Activated CD8-positive, alpha-beta memory T cell treated with anti-CD3 and anti-CD28 coated beads, Interleukin-2, amount 10 ng/mL, durations not matched to agents 7 days and 5 days (primary cell): ENCODE results near the gene ATP2C2. TPM values are rescaled to one million over a fixed set of nuclear protein-coding genes. Genes with fewer than 3 reads are reported as not detected.

ENCODE experiments used
- ATAC-seq: fragments of 150-1000 bp; cut with Tn5 transposase; one replicate; pipeline ENCODE4 v1.10.0; 2021; ENCODE audit warnings: moderate library complexity
- CTCF ChIA-PET: fragments of 350-600 bp; sonication (Branson Sonifier 250); formaldehyde crosslinking; loops from one replicate; lab custom pipeline; 2021; ENCODE audit warnings: antibody characterized with exemption; lab: Charles Lee
- DNase-seq: peaks from one replicate; pipeline ENCODE4 v3.0.0-alpha.2; 2020
- H3K27ac Mint-ChIP-seq: one replicate; pipeline ENCODE4 v1.8.0; 2021; ENCODE audit warnings: mild to moderate bottlenecking, mixed read lengths
- H3K27me3 Mint-ChIP-seq: one replicate; pipeline ENCODE4 v1.8.0; 2021; ENCODE audit warnings: mixed read lengths
- H3K36me3 Mint-ChIP-seq: one replicate; pipeline ENCODE4 v1.8.0; 2021; ENCODE audit warnings: mild to moderate bottlenecking, mixed read lengths
- H3K4me1 Mint-ChIP-seq: one replicate; pipeline ENCODE4 v1.8.0; 2021; ENCODE audit warnings: mixed read lengths
- H3K4me3 Mint-ChIP-seq: one replicate; pipeline ENCODE4 v1.8.0; 2021; ENCODE audit warnings: mild to moderate bottlenecking, moderate library complexity, mixed read lengths
- H3K9me3 Mint-ChIP-seq: one replicate; pipeline ENCODE4 v1.8.0; 2022; ENCODE audit warnings: low read depth, mixed read lengths
- total RNA-seq, 2 experiments: library from RNA; stranded (reverse); gene quantifications; one replicate each; pipeline ENCODE4 v1.2.3, GENCODE V29; 2021

ATP2C2 gene
- total RNA-seq, 2 experiments from 2014 or later, result not detected

DNA sequence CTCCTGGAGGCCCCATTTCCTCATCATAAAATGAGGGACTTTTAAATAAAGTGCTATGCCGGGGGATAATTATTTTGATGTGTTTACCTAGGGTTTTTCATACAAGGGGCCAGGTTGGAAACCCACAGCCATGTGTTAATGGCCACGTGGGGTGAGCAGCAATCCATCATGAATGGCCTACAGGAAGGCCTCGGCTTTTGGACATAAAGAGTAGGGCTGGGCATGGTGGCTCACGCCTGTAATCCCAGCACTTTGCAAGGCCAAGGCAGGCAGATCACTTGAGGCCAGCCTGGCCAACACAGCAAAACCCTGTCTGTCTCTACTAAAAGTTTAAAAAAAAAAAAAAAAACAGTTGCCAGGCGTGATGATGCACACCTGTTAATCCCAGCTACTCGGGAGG lies 95.8 kb downstream of the ATP2C2 start:
- H3K4me1 Mint-ChIP-seq, result peaks cover 6% of the 10 kb centered on the region
- no peak overlapping the region for H3K4me3 Mint-ChIP-seq
- CTCF ChIA-PET, result interaction anchor here (0.7 kb wide), 1 partner anchor 262 kb away, joined by 3 read pairs; no protein-coding TSS in a partner anchor
- peaks cover 61% of the 10 kb centered on the region for H3K36me3 Mint-ChIP-seq
- no peak for ATAC-seq
- H3K27ac Mint-ChIP-seq, result no peak overlapping the region
- no peaks in the 10 kb centered on the region for H3K27me3 Mint-ChIP-seq
- DNase-seq, result peak; percentile 35
- H3K9me3 Mint-ChIP-seq, result peaks cover 13% of the 10 kb centered on the region

DNA sequence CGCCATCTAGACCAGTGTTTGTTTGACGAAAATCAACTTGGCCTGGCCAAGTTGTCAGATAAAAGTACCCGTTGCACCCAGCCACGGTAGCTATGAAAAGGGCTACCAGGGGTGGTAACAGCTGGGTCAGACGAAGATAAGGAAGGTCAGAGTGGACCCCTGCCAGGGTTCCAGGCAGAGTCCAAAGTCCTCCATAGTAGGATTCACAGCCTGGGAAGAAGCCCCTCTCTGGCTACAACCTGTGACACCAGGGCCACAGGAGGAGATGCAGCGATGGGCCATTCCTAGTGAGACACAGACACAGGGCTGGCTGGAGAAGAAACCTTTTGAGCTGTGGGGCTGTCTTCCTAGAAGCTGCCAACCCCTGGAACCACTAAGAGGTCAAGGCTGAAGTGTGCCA lies 96.8 kb downstream of the ATP2C2 start:
- no peak overlapping the region for H3K27ac Mint-ChIP-seq
- CTCF ChIA-PET, result interaction anchor here (0.9 kb wide), 1 partner anchor 36 kb away, joined by 3 read pairs; no protein-coding TSS in a partner anchor
- peaks cover 6% of the 10 kb centered on the region for H3K4me1 Mint-ChIP-seq
- ATAC-seq, result no peak
- H3K4me3 Mint-ChIP-seq, result no peak overlapping the region
- no peaks in the 10 kb centered on the region for H3K27me3 Mint-ChIP-seq
- H3K9me3 Mint-ChIP-seq, result peaks cover 13% of the 10 kb centered on the region
- peak; percentile 32 for DNase-seq
- H3K36me3 Mint-ChIP-seq, result peaks cover 63% of the 10 kb centered on the region

DNA sequence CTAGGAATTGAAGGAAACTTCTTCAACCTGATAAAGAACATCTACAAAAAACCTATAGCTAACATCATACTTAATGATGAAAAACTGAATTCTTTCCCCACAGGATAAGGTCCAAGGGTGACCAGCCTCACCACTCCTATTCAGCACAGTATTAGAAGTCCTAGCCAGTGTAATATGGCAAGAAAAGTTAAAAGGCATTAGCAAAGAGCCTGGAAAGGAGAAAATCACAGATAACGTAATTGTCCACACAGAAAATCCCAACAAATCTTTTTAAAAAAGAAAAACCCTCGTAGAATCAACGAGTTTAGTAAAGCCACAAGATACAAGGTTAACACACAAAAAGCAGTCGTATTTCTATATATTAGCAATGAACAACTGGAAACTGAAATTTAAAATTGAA lies 98.4 kb downstream of the ATP2C2 start:
- no peaks in the 10 kb centered on the region for H3K27me3 Mint-ChIP-seq
- no peak overlapping the region for H3K4me3 Mint-ChIP-seq
- peaks cover under 1% of the 10 kb centered on the region for H3K4me1 Mint-ChIP-seq
- H3K9me3 Mint-ChIP-seq, result peaks cover 14% of the 10 kb centered on the region
- CTCF ChIA-PET, result no interaction called here
- peaks cover 61% of the 10 kb centered on the region for H3K36me3 Mint-ChIP-seq
- ATAC-seq (no peak), DNase-seq (no peak)
- no peak overlapping the region for H3K27ac Mint-ChIP-seq

DNA sequence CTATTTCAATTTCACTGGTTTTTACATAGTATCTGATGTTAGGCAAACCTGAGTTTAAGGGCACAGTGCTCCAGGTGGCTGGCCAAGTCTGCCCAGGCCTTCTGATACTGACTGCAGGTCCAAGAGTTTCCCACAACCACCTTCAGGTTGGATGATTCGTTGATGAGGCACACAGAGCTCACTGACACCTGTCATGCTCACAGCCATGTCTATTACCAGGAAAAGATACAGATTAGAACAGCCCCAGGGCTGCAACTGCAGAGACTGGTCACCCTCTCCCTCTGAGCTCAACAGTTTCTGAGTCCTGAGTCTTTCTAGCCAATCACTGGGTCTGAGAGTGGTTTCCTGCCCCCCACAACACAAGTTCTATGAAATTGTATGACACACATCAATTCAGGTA lies 98.9 kb downstream of the ATP2C2 start:
- peaks cover 62% of the 10 kb centered on the region for H3K36me3 Mint-ChIP-seq

DNA sequence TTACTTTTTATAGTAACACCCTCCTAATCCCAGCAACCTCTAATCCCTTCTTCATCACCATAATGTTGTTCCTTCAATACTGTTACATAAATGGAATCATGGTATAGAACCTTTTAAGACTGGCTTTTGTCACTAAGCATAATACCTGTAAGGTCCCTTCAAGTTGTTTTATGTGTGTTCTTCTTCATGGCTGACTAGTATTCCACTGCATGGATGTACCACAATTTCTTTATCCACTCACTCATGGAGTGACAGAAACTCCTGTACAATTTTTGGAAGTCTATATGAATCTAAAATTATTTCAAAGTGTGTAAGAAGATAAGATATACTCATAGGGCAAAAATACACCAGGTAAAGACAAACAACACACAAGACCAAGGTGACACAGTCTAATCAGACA lies 99.4 kb downstream of the ATP2C2 start:
- no peaks in the 10 kb centered on the region for H3K4me1 Mint-ChIP-seq
- no peak overlapping the region for H3K4me3 Mint-ChIP-seq
- no peak for DNase-seq
- CTCF ChIA-PET, result no interaction called here
- peaks cover 64% of the 10 kb centered on the region for H3K36me3 Mint-ChIP-seq
- no peaks in the 10 kb centered on the region for H3K27me3 Mint-ChIP-seq
- no peak for ATAC-seq
- peaks cover 17% of the 10 kb centered on the region for H3K9me3 Mint-ChIP-seq
- H3K27ac Mint-ChIP-seq, result no peak overlapping the region

More for the DNA sequence above, 98.9 kb downstream of the ATP2C2 start:
- no peak for ATAC-seq
- Mint-ChIP-seq H3K4me1 (no peaks in the 10 kb centered on the region), H3K27me3 (no peaks in the 10 kb centered on the region), H3K27ac (no peak overlapping the region), H3K9me3 (peaks cover 15% of the 10 kb centered on the region), H3K4me3 (no peak overlapping the region)
- DNase-seq, result no peak
- CTCF ChIA-PET, result no interaction called here

DNA sequence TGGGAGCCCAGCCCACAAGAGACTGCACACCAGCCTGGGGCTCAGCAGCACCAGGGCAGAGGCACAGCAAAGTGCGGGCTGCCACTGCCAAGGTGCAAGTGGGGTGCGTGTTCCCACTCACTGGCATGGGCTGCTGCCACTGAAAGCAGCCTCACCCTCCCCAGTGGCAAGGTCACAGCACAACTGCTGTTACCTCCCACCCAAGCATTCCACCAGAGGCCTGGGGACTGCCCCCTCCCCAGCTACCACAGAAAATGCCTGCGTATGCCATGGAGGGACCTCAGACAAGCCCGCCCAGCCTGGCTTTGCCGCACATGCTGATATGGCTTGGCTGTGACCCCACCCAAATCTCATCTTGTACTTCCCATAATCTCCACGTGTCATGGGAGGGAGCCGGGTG lies 103.0 kb downstream of the ATP2C2 start:
- Mint-ChIP-seq H3K4me1 (no peaks in the 10 kb centered on the region), H3K36me3 (peaks cover 80% of the 10 kb centered on the region), H3K4me3 (no peak overlapping the region), H3K27me3 (no peaks in the 10 kb centered on the region), H3K27ac (no peak overlapping the region), H3K9me3 (peaks cover 23% of the 10 kb centered on the region)
- ATAC-seq (no peak), DNase-seq (peak; percentile 33)
- CTCF ChIA-PET, result no interaction called here

DNA sequence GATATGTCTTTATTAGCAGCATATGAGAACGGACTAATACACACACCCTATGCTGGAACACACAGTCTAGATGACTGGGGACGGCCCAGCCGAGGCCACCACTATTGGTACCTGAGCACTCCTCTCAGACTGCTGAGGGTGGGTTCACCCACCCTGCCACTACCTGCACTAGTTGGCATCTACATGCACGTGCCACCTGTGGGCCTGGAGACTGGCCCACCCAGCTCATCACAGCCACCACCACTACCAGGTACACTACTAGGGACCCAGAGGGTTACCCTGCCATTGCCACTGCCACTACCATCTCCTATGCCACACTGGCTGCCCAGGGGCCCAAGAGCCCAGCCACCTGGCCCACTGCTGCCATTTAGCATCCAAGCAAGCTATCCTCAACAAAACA lies 103.6 kb downstream of the ATP2C2 start:
- CTCF ChIA-PET, result no interaction called here
- H3K4me3 Mint-ChIP-seq, result no peak overlapping the region
- H3K9me3 Mint-ChIP-seq, result peaks cover 18% of the 10 kb centered on the region
- peaks cover 77% of the 10 kb centered on the region for H3K36me3 Mint-ChIP-seq
- DNase-seq (peak; percentile 25), ATAC-seq (no peak)
- H3K27ac Mint-ChIP-seq, result no peak overlapping the region
- H3K27me3 Mint-ChIP-seq, result no peaks in the 10 kb centered on the region
- H3K4me1 Mint-ChIP-seq, result no peaks in the 10 kb centered on the region

DNA sequence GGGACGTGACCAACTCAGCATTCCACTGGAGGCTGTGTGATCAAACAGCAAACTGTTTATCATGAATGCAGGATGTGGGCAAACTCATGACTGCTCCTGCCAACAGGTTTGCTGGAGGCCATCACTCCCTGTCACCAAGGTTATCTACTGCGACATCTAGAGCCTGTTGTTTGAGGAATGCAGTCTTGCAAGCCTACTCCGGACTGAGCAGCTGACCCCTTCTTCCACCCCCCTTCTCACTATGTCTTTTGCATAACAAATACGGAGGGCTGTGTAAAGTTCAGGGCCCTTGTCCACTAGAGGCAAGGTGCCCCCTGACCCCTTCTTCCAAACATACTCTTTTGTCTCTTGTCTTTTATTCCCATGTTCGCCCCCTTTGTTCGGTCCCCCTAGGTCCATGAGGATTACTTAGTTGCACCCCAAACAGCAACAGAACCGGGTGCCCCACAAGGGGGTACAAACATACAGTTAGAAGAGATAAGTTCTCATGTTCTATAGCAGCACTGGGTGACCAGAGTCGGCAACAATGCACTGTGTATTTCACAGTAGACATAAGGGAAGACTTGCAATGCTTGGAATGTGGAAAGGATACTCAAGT lies 107.4 kb downstream of the ATP2C2 start:
- Mint-ChIP-seq H3K9me3 (peaks cover 12% of the 10 kb centered on the region), H3K4me3 (no peak overlapping the region), H3K27ac (no peak overlapping the region), H3K27me3 (no peaks in the 10 kb centered on the region), H3K4me1 (no peaks in the 10 kb centered on the region), H3K36me3 (peaks cover 63% of the 10 kb centered on the region)
- CTCF ChIA-PET, result no interaction called here
- peak; percentile 27 for DNase-seq
- ATAC-seq, result no peak

DNA sequence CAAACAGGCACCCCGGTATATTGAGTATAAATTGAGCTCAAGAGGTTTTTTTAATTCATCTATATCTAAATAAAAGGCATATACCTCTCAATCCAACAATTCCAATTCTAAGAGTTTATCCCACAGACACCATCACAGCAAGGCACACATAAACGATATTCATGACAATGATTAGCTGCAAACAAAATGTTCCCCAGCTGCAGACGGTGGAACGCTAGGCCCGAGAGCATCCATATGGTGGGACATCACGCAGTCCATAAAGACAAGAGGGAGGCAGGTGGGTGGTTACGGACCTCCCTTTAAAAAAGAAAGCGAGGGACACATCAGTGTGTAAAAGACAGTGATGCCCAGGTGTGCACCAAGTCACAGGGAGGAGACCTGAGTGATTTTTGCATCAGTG lies 108.1 kb downstream of the ATP2C2 start:
- Mint-ChIP-seq H3K27me3 (no peaks in the 10 kb centered on the region), H3K27ac (no peak overlapping the region), H3K36me3 (peaks cover 58% of the 10 kb centered on the region), H3K4me3 (no peak overlapping the region), H3K4me1 (no peaks in the 10 kb centered on the region), H3K9me3 (peaks cover 12% of the 10 kb centered on the region)
- DNase-seq, result peak; percentile 18
- CTCF ChIA-PET, result no interaction called here
- no peak for ATAC-seq

DNA sequence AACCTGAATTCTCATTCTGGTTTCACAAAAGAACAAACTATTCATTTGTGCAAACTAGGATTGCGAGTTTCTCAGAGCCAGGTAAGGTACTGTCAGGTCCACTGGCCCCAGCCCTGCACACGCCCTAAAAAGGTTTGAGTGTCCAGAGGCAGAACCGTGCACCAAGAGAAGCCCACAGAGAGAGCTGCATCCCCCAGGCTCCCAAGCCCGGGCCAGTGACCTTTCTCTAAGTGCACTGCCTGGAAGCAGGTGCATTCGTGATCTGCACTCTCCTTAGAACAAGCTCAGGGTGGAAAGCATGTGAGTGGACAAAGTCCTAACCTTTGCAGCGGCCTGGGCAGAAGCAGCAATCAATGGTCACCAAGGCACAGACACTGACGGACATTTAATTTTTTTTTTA lies 109.3 kb downstream of the ATP2C2 start:
- no peak for ATAC-seq
- no peaks in the 10 kb centered on the region for H3K4me1 Mint-ChIP-seq
- H3K27ac Mint-ChIP-seq, result no peak overlapping the region
- peaks cover 8% of the 10 kb centered on the region for H3K9me3 Mint-ChIP-seq
- CTCF ChIA-PET, result no interaction called here
- no peak overlapping the region for H3K4me3 Mint-ChIP-seq
- no peaks in the 10 kb centered on the region for H3K27me3 Mint-ChIP-seq
- H3K36me3 Mint-ChIP-seq, result peaks cover 49% of the 10 kb centered on the region
- DNase-seq, result peak; percentile 29

DNA sequence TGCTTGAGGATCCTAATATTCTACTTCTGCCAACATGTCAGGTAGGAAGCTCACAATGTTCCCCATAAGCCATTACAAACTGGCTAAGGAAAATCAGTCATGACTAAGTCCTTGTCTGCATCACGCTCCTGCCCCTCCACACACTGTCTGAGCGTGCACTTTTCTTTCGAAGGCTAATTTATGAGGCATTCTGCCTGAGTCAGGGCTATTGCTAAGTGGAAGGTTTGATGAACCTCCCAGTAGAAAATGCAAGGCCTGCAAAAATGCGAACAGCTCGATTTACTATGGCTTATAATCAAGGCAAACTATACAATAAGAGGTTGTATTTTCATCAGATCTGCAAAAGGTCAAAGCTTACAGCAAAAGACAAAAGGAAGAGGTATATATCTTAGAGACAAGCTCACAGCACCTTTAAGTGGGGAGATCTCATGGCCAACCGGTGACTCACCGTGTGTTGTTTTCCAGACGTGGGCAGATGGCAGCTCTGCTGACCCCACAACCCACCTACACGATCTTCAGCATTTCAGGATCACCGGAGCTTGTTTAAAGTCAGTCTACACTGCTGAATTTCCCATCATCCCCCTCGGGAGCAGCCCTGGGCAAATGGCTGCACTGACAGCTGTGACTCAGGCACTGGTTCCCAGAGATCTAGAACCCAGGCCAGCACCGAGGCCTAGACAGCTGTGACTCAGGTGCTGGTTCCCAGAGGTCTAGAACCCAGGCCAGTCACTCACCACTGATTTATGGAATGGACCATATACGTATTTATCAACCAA lies 110.0 kb downstream of the ATP2C2 start:
- CTCF ChIA-PET, result interaction anchor here (0.6 to 1.0 kb wide), 2 partner anchors 11 to 221 kb away, joined by 3 read pairs; no protein-coding TSS in a partner anchor
- DNase-seq, result peak; percentile 31
- peaks cover 5% of the 10 kb centered on the region for H3K9me3 Mint-ChIP-seq
- no peak overlapping the region for H3K27ac Mint-ChIP-seq
- H3K4me3 Mint-ChIP-seq, result no peak overlapping the region
- H3K36me3 Mint-ChIP-seq, result peaks cover 44% of the 10 kb centered on the region
- H3K4me1 Mint-ChIP-seq, result no peaks in the 10 kb centered on the region
- ATAC-seq, result no peak
- no peaks in the 10 kb centered on the region for H3K27me3 Mint-ChIP-seq

DNA sequence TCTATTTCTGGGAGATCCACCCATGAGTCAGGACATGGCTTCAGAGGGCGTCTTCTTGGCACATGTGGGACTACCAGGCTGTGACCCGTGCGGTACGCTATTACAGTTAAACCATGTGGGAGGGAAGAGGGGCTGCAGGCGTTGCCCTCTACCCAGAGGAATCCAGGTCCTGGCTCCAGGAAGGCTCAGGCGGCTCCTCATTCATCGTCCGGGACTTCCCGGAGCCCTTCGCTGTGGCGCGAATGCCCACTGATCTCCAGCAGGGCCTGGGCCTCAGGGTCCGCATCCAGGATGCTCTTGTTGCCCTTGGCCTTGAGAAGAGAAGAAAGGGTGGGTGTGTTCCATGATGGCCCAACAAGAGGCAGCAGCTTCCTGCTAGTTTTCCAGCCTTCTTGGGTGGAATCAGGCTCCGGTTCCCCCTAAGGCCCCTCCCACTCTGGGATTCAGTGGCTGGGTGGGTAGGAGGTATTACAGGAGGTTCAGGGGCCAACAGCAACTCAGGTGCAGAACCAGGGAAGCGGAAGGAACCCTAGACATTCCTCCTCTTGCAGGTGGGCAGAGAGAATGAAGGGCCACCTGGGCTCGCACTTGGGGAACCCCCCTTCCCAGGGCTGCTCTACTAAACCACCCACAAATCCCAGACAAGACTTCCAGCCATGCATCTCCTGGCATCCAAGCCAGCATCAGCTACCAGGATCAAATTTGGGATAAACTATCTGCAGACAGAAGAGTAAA lies 111.5 kb downstream of the ATP2C2 start:
- Mint-ChIP-seq H3K27ac (no peak overlapping the region), H3K36me3 (peaks cover 34% of the 10 kb centered on the region), H3K27me3 (no peaks in the 10 kb centered on the region), H3K4me3 (no peak overlapping the region), H3K4me1 (no peaks in the 10 kb centered on the region), H3K9me3 (no peaks in the 10 kb centered on the region)
- CTCF ChIA-PET, result no interaction called here
- ATAC-seq (no peak), DNase-seq (peak; percentile 31)

DNA sequence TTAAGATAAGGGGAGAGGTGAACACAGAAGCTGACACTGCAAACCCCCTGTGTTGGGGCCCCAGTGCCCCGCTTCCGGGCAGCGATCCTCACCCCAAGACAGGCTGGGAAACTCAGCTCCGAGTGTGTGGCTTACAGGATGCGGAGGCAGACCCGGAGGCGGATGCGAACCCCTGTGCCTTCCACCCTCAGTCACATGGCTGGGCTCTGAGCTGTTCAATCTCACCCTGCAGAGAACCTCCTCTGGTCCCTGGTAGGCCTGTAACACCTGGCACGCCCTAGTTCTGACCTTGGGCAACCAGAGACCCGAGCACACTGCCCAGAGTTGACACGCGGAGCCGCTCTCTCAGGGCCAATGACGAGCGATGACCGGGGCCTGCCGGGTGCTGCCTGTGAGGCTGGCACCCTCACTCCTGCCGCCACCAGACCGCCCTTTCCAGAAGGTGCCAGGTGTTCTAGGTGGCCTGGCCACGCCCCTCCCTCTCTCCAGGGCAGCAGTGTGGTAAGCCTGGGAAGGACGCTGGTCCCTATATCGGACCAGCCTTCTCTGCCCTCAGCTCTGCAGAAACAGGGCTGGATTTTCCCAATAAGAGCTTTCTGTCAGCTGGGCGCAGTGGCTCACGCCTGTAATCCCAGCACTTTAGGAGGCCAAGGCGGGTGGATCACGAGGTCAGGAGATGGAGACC lies 112.9 kb downstream of the ATP2C2 start:
- H3K36me3 Mint-ChIP-seq, result peaks cover 35% of the 10 kb centered on the region

More for the DNA sequence above, 112.9 kb downstream of the ATP2C2 start:
- no peak overlapping the region for H3K27ac Mint-ChIP-seq
- DNase-seq (peak; percentile 31), ATAC-seq (no peak)
- H3K4me1 Mint-ChIP-seq, result no peaks in the 10 kb centered on the region
- no peaks in the 10 kb centered on the region for H3K27me3 Mint-ChIP-seq
- CTCF ChIA-PET, result interaction anchor here (0.9 kb wide), 1 partner anchor 203 kb away, joined by 3 read pairs; no protein-coding TSS in a partner anchor
- H3K9me3 Mint-ChIP-seq, result no peaks in the 10 kb centered on the region
- H3K4me3 Mint-ChIP-seq, result no peak overlapping the region
